UCSD-AML1 (cell line): ENCODE results near the gene ART1.

Experiments used
- DNase-seq: peaks from one replicate; lab custom pipeline; 2025; ENCODE audit not compliant: unreplicated experiment; lab: John Stamatoyannopoulos, UW

ART1 gene

DNA sequence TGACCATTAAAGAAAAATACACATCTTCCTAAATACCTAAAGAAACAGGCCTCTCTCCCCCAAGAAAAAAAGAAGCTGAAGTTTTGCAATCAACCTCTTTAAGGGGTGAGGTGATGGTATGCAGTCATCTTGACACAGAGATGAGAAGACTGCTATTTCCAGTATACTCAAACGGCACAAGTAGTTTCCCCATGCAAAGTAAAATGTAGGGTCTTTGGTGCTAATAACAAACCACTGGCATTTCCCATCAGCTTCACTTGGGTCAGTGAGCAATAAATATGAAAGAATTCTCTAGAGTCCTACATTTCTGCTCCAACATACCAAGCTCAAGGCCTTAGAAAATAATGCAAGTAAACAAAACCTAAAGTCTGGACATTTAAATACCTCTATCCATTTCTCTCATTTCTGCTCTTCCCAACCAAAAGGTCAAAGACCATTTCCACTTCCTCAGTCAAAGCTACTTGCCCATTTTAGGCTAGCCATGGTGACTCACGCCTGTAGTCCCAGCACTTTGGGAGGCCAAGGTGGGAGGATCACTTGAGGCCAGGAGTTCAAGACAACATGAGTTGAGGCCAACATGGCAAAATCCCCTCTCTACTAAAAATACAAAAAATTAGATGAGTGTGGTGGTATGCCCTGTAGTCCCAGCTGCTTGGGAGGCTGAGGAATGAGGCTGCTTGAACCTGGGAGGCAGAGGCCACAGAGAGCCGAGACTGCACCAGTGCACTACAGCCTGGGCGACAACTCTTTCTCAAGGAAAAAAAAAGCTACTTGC lies 65.7 kb downstream of the ART1 start:
- DNase-seq = no peak

DNA sequence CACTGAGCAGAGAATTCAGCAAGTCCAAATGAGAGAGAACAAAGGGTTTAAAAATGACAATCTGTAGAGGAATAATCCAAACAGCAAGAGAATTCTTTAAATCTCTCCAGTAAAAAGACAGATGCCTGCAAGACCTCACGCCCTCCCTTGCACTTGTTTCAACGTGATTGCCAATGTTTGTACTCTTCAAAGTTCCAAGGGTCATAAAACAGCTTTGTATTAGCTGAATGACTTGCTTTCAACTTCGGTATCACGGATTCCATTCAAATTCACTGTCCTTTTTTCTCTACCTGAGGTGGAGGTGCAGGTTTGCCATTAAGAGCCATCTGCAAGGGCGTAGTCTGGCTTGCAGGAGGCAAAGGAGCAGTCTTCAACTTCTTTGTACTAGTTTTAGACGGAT lies 67.3 kb downstream of the ART1 start:
- no peak for DNase-seq
